Measurements from ENCODE around the gene SYNJ2. TPM values are rescaled to one million over a fixed set of nuclear protein-coding genes. Genes with fewer than 3 reads are reported as not detected.

The SYNJ2 gene
- total and polyA plus RNA-seq, 4 donors = 6.3 to 15.8 (median 9.4) TPM

GRCh38 chr6:157954150-157955117 lies 27.2 kb upstream of the SYNJ2 start:
- DNase-seq (ENCODE audit: low read depth in 4 of 6, low spot score in 6 of 6) = peak in 2 of 6 donors; percentile 6 to 37
- H3K27me3 ChIP-seq (ENCODE audit: control insufficient read depth, insufficient read depth, low read length) = no peaks in the 10 kb centered on the region
- H3K36me3 ChIP-seq (ENCODE audit: control insufficient read depth, insufficient read depth, low read length) = no peaks in the 10 kb centered on the region
- peaks cover 7% of the 10 kb centered on the region for H3K4me1 ChIP-seq (ENCODE audit: control insufficient read depth, insufficient read depth, low read length)
- no peak overlapping the region for H3K4me3 ChIP-seq (ENCODE audit: low read depth, low read length)
- no peak overlapping the region for H3K27ac ChIP-seq (ENCODE audit: low read depth, low read length)
- 74% methylated on average over 20 of the region's 34 CpGs for WGBS (ENCODE audit: insufficient coverage)
- peaks cover 6% of the 10 kb centered on the region for H3K9me3 ChIP-seq (ENCODE audit: control insufficient read depth, insufficient read depth, low read length)

- Histone ChIP-seq H3K27me3 (ENCODE audit: control insufficient read depth, insufficient read depth, low read length) (no peaks in the 10 kb centered on the region), H3K4me3 (ENCODE audit: low read depth, low read length) (no peak overlapping the region), H3K9me3 (ENCODE audit: control insufficient read depth, insufficient read depth, low read length) (peaks cover 6% of the 10 kb centered on the region), H3K4me1 (ENCODE audit: control insufficient read depth, insufficient read depth, low read length) (peaks cover 7% of the 10 kb centered on the region), H3K27ac (ENCODE audit: low read depth, low read length) (no peak overlapping the region), H3K36me3 (ENCODE audit: control insufficient read depth, insufficient read depth, low read length) (no peaks in the 10 kb centered on the region)
- 97% methylated on average over 4 of the region's 6 CpGs for WGBS (ENCODE audit: insufficient coverage)
- no peak for DNase-seq (ENCODE audit: low read depth in 4 of 6, low spot score in 6 of 6)
Measured at GRCh38 chr6:157955675-157956074, 26.0 kb upstream of the SYNJ2 start.

DNA sequence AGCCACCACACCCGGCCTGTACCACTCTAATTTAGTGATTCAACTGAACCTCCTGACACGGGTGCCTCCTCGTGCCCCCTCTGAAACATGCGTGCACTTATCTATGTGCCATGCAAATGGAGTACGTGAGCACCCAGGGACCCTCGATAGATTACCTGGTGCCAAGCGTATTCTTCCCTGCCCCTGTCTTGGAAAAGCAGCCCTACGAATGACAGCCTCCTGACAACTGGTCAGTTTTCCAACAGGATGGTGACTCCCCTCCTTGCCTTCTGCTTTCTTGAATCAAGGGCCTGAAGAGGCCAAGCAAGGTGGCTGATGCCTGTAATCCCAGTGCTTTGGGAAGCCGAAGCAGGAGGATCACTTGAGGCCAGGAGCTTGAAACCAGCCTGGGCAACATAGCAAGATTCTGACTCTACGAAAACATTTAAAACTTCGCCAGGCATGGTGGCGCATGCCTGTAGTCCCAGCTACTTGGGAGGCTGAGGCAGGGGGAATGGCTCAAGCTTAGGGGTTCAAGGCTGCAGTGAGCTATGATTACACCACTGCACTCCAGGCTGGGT lies 25.4 kb upstream of the SYNJ2 start:
- peaks cover 7% of the 10 kb centered on the region for H3K4me1 ChIP-seq (ENCODE audit: control insufficient read depth, insufficient read depth, low read length)
- DNase-seq (ENCODE audit: low read depth in 4 of 6, low spot score in 6 of 6) = no peak
- 73% methylated on average over 12 of the region's 12 CpGs for WGBS (ENCODE audit: insufficient coverage)
- no peak overlapping the region for H3K4me3 ChIP-seq (ENCODE audit: low read depth, low read length)
- H3K27me3 ChIP-seq (ENCODE audit: control insufficient read depth, insufficient read depth, low read length) = no peaks in the 10 kb centered on the region
- no peaks in the 10 kb centered on the region for H3K36me3 ChIP-seq (ENCODE audit: control insufficient read depth, insufficient read depth, low read length)
- H3K27ac ChIP-seq (ENCODE audit: low read depth, low read length) = no peak overlapping the region
- H3K9me3 ChIP-seq (ENCODE audit: control insufficient read depth, insufficient read depth, low read length) = peaks cover 6% of the 10 kb centered on the region

GRCh38 chr6:157959451-157960227 lies 22.0 kb upstream of the SYNJ2 start:
- Histone ChIP-seq H3K4me3 (ENCODE audit: low read depth, low read length) (no peak overlapping the region), H3K4me1 (ENCODE audit: control insufficient read depth, insufficient read depth, low read length) (peaks cover 4% of the 10 kb centered on the region), H3K9me3 (ENCODE audit: control insufficient read depth, insufficient read depth, low read length) (peaks cover 6% of the 10 kb centered on the region), H3K27me3 (ENCODE audit: control insufficient read depth, insufficient read depth, low read length) (no peaks in the 10 kb centered on the region), H3K36me3 (ENCODE audit: control insufficient read depth, insufficient read depth, low read length) (no peaks in the 10 kb centered on the region), H3K27ac (ENCODE audit: low read depth, low read length) (no peak overlapping the region)
- WGBS (ENCODE audit: insufficient coverage) = 100% methylated on average over 1 of the region's 1 CpG
- no peak for DNase-seq (ENCODE audit: low read depth in 4 of 6, low spot score in 6 of 6)

DNA sequence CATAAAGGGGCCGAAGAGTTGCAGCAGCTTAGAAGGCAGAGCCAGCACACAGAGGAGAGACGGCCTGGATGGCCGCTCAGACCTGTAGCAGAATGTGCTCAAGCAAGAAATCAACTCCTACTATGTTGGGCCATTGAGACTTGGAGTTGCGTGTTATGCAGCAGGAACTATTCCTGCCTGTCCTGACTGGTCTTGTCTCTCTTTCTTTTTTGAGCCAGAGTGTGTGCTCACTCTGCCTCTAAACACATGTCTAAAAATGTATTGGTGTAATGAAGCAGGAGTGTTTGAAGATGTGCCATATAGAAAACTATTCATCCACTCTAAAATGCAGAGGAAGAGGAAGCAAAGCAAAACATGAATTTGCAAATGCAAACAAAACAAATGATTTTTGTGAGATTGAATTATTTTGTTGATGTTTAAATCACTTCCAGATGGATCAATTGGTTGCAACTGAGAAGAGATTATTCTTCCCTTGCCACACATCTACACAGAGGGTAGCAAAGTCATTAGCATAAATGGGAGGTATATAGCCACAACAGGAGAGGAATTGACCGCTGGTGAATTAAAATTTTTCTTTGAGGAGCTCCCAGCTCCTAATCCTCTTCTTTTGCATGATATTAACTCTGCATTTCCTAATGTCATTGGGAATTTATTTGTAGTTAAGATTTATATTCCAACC lies 20.4 kb upstream of the SYNJ2 start:
- Histone ChIP-seq H3K36me3 (ENCODE audit: control insufficient read depth, insufficient read depth, low read length) (no peaks in the 10 kb centered on the region), H3K4me3 (ENCODE audit: low read depth, low read length) (no peak overlapping the region), H3K4me1 (ENCODE audit: control insufficient read depth, insufficient read depth, low read length) (no peaks in the 10 kb centered on the region), H3K27me3 (ENCODE audit: control insufficient read depth, insufficient read depth, low read length) (no peaks in the 10 kb centered on the region), H3K9me3 (ENCODE audit: control insufficient read depth, insufficient read depth, low read length) (peaks cover 6% of the 10 kb centered on the region), H3K27ac (ENCODE audit: low read depth, low read length) (no peak overlapping the region)
- peak in 1 of 6 donors; percentile 82 for DNase-seq (ENCODE audit: low read depth in 4 of 6, low spot score in 6 of 6)
- WGBS (ENCODE audit: insufficient coverage) = 74% methylated on average over 4 of the region's 5 CpGs

- no peak for DNase-seq (ENCODE audit: low read depth in 4 of 6, low spot score in 6 of 6)
- H3K27ac ChIP-seq (ENCODE audit: low read depth, low read length) = no peak overlapping the region
- H3K9me3 ChIP-seq (ENCODE audit: control insufficient read depth, insufficient read depth, low read length) = peaks cover 6% of the 10 kb centered on the region
- 95% methylated on average over 7 of the region's 13 CpGs for WGBS (ENCODE audit: insufficient coverage)
- no peaks in the 10 kb centered on the region for H3K36me3 ChIP-seq (ENCODE audit: control insufficient read depth, insufficient read depth, low read length)
- no peak overlapping the region for H3K4me3 ChIP-seq (ENCODE audit: low read depth, low read length)
- no peaks in the 10 kb centered on the region for H3K27me3 ChIP-seq (ENCODE audit: control insufficient read depth, insufficient read depth, low read length)
- peaks cover 1% of the 10 kb centered on the region for H3K4me1 ChIP-seq (ENCODE audit: control insufficient read depth, insufficient read depth, low read length)
Measured at GRCh38 chr6:157961832-157962575, 19.7 kb upstream of the SYNJ2 start.

DNA sequence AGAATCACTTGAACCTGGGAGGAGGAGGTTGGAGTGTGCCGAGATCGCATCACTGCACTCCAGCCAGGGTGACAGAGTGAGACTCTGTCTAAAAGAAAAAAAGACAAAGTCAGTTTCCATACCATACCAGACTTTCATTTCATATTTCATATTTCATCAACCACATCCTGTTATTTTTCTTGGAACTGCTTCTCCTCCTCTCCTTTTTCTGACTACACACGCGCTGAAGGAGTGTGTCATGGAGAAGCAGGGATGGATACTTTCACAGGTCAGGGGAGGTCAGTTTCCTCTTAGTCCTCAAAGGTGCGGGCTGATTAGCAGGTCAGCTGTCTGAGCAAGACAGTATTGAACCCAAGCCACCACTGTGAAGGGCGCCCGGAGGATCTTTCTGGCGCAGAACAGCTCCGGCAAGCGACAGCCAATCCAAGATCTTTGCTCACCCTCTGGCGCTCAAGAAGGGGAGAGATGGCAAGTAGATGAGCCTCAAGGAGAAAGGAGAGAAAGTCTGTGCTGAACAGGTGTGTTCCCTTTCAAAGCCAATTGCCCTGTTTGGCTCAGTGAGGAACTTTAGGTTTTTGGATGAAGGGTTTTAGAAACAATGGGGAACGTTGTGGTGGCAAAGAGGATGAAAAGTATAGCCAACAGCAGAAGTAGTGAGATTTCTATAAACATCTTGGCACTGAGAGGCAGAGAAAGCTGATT lies 18.9 kb upstream of the SYNJ2 start:
- Histone ChIP-seq H3K4me1 (ENCODE audit: control insufficient read depth, insufficient read depth, low read length) (peaks cover 3% of the 10 kb centered on the region), H3K4me3 (ENCODE audit: low read depth, low read length) (no peak overlapping the region), H3K36me3 (ENCODE audit: control insufficient read depth, insufficient read depth, low read length) (no peaks in the 10 kb centered on the region), H3K27me3 (ENCODE audit: control insufficient read depth, insufficient read depth, low read length) (no peaks in the 10 kb centered on the region), H3K27ac (ENCODE audit: low read depth, low read length) (no peak overlapping the region), H3K9me3 (ENCODE audit: control insufficient read depth, insufficient read depth, low read length) (peaks cover 6% of the 10 kb centered on the region)
- 85% methylated on average over 7 of the region's 12 CpGs for whole genome bisulfite sequencing (ENCODE audit: insufficient coverage)
- peak in 1 of 6 donors; percentile 65 for DNase-seq (ENCODE audit: low read depth in 4 of 6, low spot score in 6 of 6)

- no peak overlapping the region for H3K27ac ChIP-seq (ENCODE audit: low read depth, low read length)
- 100% methylated on average over 1 of the region's 3 CpGs for WGBS (ENCODE audit: insufficient coverage)
- no peaks in the 10 kb centered on the region for H3K27me3 ChIP-seq (ENCODE audit: control insufficient read depth, insufficient read depth, low read length)
- peaks cover 2% of the 10 kb centered on the region for H3K9me3 ChIP-seq (ENCODE audit: control insufficient read depth, insufficient read depth, low read length)
- H3K4me1 ChIP-seq (ENCODE audit: control insufficient read depth, insufficient read depth, low read length) = peaks cover 3% of the 10 kb centered on the region
- H3K4me3 ChIP-seq (ENCODE audit: low read depth, low read length) = no peak overlapping the region
- no peak for DNase-seq (ENCODE audit: low read depth in 4 of 6, low spot score in 6 of 6)
- H3K36me3 ChIP-seq (ENCODE audit: control insufficient read depth, insufficient read depth, low read length) = no peaks in the 10 kb centered on the region
Measured at GRCh38 chr6:157964100-157964499, 17.6 kb upstream of the SYNJ2 start.

Data from spinal cord (tissue), 10 donors.